ENCODE data around the gene CDH24.

CDH24 gene

GRCh38 chr14:22998329-22999012 lies 58.8 kb downstream of the CDH24 start:
- DNase-seq (ENCODE audit: low read depth in 2 of 3, low spot score in 2 of 3) = no peak

- no peak for DNase-seq (ENCODE audit: low read depth in 2 of 3, low spot score in 2 of 3)
Measured at GRCh38 chr14:22997676-22998323, 59.5 kb downstream of the CDH24 start.

All from activated CD8-positive, alpha-beta memory T cell treated with anti-CD3 and anti-CD28 coated beads for 48 hours (primary cell).